ENCODE data around the gene SCN2B. TPM values are rescaled to one million over a fixed set of nuclear protein-coding genes. Genes with fewer than 3 reads are reported as not detected.

The SCN2B gene
- not detected in 2 replicates for total RNA-seq

GRCh38 chr11:118175993-118176777, at the start of gene SCN2B:
SCN2B (minus strand) TSS chr11:118176639; CDS start chr11:118176431, 208 bp downstream.
- DNase-seq (ENCODE audit: low read depth in 2 of 2): no peak

GRCh38 chr11:118224511-118225188, 48.2 kb upstream of the SCN2B start, which contains the start of gene JAML:
JAML (minus strand) TSS chr11:118225011; CDS start chr11:118214866, 10,145 bp downstream.
- DNase-seq (ENCODE audit: low read depth in 2 of 2): no peak

- DNase-seq (ENCODE audit: low read depth in 2 of 2): no peak
These were observed 47.6 kb upstream of the SCN2B start for GRCh38 chr11:118223992-118224391.

- DNase-seq (ENCODE audit: low read depth in 2 of 2): no peak
These were observed 47.1 kb upstream of the SCN2B start for GRCh38 chr11:118223570-118223969.

- DNase-seq (ENCODE audit: low read depth in 2 of 2): no peak
These were observed 46.0 kb upstream of the SCN2B start for GRCh38 chr11:118222437-118222836.

GRCh38 chr11:118221419-118221818, 45.0 kb upstream of the SCN2B start:
- no peak for DNase-seq (ENCODE audit: low read depth in 2 of 2)

- no peak for DNase-seq (ENCODE audit: low read depth in 2 of 2)
These were observed 43.3 kb upstream of the SCN2B start for GRCh38 chr11:118219732-118220131.

- no peak for DNase-seq (ENCODE audit: low read depth in 2 of 2)
These were observed 42.8 kb upstream of the SCN2B start for GRCh38 chr11:118219244-118219643.

GRCh38 chr11:118217575-118217974, 41.1 kb upstream of the SCN2B start:
- no peak for DNase-seq (ENCODE audit: low read depth in 2 of 2)

GRCh38 chr11:118216621-118217481, 40.4 kb upstream of the SCN2B start:
- peak in 1 of 2 donors; percentile 46 for DNase-seq (ENCODE audit: low read depth in 2 of 2)

GRCh38 chr11:118215765-118216164, 39.3 kb upstream of the SCN2B start:
- no peak for DNase-seq (ENCODE audit: low read depth in 2 of 2)

GRCh38 chr11:118215262-118215661, 38.8 kb upstream of the SCN2B start:
- DNase-seq (ENCODE audit: low read depth in 2 of 2): no peak

- DNase-seq (ENCODE audit: low read depth in 2 of 2): no peak
These were observed 37.9 kb upstream of the SCN2B start for GRCh38 chr11:118214210-118214914.

- no peak for DNase-seq (ENCODE audit: low read depth in 2 of 2)
These were observed 37.3 kb upstream of the SCN2B start for GRCh38 chr11:118213781-118214180.

- DNase-seq (ENCODE audit: low read depth in 2 of 2): no peak
These were observed 36.8 kb upstream of the SCN2B start for GRCh38 chr11:118213201-118213600.

GRCh38 chr11:118212781-118213191, 36.3 kb upstream of the SCN2B start:
- no peak for DNase-seq (ENCODE audit: low read depth in 2 of 2)

GRCh38 chr11:118212131-118212725, 35.8 kb upstream of the SCN2B start:
- DNase-seq (ENCODE audit: low read depth in 2 of 2): no peak

GRCh38 chr11:118211006-118211405, 34.6 kb upstream of the SCN2B start:
- peak in 1 of 2 donors; percentile 29 for DNase-seq (ENCODE audit: low read depth in 2 of 2)

GRCh38 chr11:118210323-118210722, 33.9 kb upstream of the SCN2B start:
- DNase-seq (ENCODE audit: low read depth in 2 of 2): no peak

- no peak for DNase-seq (ENCODE audit: low read depth in 2 of 2)
These were observed 32.6 kb upstream of the SCN2B start for GRCh38 chr11:118209033-118209432.

- peak in 1 of 2 donors; percentile 86 for DNase-seq (ENCODE audit: low read depth in 2 of 2)
These were observed 30.6 kb upstream of the SCN2B start for GRCh38 chr11:118207079-118207478.

Data from dermis microvascular lymphatic vessel endothelial cell (primary cell).